ENCODE results near the gene SUGT1.
"Not testable (repeated sequence)": the region's sequence is repeated elsewhere in the genome, so short reads cannot be mapped to it uniquely, and the experiment has no call there.

The SUGT1 gene

DNA sequence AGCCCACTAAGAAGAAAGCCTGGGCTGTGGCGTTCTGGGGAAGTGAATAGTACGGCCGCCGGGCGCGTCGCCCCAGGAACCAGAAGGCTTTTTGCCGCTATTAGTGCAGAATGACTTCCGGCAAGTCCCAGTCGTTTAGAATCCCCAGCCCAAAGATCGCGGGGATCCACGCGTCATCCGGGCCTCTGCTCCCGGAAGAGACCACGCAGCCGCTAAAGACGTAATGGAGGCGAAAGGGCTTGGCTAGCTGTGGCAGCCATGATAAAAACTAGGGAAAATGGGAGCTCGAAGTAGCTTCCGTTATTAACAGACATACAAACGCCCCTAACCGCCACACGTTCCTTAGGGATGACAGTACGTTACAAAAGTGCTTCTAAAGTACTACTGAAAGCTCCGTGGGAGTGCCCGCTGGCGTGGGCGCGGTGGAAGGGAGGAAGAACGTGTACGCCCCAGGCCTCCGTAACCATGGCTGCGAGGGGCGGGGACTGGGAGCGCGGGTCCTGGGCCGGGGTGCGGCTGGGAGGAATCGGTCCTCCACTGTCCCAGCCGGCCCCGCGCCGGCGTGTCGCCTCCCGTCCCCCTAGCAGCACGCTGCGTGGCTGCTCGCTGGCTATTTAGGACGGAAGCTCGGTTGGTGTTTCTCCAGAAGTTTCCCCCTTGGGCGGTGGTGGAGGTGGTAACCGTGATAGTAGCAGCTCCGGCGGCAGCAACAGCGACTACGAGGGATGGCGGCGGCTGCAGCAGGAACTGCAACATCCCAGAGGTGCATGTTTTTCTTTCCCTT, at the start of gene SUGT1:
Gene SUGT1, plus strand, starts transcription at position 641 of the 784 bp plus-strand sequence. Its CDS starts 85 bp downstream, at position 726.
- Histone ChIP-seq H3K27ac (peak within 1 kb of the TSS; percentile 81 to 100 (median 97)), H3K4me3 (peak within 1 kb of the TSS; percentile 66 to 84 (median 78))

DNA sequence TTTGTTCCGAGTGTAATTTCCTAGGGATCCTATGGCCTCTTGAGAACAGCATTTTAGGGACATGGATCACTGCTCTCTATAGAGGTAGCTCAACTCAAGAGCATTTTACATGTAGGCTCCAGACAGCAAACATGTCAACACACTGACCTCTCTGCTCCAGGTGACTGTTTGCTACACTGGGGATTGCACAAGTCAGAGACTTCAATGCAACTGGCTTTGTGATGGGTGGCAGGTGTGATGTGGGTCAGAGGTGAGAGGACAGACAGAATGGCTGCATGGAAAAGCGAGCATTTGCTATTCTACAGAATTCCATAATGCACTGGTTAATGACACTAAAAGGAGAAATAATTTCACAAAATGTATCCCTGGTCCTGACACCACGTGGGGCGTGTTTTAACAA, 49.3 kb upstream of the SUGT1 start:
- not testable (repeated sequence) for H3K27ac ChIP-seq, H3K4me3 ChIP-seq

DNA sequence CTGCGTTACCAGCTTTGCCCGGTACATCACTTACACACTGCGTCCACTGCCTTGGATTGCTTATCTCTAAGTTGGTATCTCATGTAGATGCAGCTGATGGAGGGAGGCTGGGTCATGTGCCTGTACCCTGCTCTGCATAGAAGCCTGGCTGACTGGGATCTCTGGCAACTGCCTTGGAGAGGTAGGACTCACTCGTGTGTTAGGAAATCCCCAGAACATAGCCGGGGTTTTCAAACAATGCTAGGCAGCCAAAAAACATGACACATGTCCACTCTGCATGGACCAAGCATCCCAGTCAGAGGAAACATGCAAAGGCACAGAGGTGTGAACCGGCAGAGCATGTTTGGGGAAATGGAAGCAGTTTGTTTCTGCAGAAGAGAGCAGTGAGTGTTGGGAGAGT, 46.5 kb upstream of the SUGT1 start:
- H3K27ac ChIP-seq, H3K4me3 ChIP-seq: not testable (repeated sequence)

DNA sequence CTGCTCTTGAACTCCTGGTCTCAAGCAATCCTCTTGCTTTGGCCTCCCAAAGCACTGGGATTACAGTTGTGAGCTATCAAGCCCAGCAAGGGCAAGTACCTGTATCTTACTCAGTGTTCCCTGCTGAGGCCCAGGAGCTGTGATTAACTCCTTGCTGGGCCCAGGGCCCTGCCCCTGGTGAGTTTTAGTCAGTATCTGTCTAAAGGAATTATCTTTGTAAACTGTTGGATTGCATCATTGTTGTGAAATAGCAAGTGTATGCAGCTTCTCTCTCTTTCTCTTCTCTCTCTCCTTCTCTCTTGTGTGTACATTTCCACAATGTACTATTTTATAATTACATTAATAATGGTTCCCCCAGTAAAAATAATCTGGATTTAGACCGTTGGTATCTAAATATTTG, 45.8 kb upstream of the SUGT1 start:
- H3K27ac ChIP-seq = not testable (repeated sequence)

DNA sequence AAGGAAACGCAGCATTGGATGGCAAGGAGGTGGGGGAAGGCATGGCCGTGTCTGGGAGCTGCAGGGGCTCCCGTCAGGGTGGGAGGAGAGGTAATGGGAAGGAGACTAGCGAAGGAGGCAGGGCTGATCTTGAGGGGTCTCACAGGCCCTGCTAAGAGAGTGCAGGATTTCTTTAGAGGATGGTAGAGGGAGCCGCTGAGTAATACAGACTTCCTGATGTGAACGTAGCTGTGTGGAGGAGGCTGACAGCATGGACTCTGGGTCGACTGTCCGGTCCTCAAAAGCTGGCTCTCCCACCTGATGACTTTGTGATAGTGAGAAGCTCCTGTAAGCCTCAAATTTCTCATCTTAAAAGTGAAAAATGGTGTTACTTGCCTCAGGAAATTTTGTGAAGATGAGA, 44.5 kb upstream of the SUGT1 start:
- not testable (repeated sequence) for H3K27ac ChIP-seq, H3K4me3 ChIP-seq

More for the DNA sequence above, 45.8 kb upstream of the SUGT1 start:
- not testable (repeated sequence) for H3K4me3 ChIP-seq

DNA sequence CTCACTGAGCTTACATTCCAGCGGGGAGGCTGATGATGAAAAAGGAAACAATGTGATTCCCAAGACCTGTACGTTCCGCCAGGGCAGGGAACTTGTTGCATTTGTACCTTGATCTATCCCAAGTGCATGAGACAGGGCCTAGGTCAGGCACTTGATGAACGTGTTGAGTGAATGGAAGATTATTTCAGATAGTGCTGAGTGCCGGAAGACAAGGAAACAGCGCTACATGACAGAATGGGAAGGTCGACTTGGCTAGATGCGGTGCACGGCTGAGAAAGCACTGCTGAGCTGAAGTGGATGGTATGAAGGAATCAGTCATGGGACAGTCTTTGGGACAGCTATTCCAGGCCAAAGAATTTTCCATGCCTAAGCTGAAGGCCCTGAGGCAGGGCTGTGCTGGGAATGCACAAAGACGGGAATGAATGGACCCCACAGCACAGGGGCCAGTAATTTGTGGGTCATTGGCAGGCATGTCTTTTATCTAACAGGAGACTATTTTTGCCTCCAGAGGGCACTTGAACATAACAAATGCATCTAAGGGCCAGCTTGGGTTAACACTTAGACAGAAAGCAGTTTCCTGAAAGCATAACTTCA, 43.5 kb upstream of the SUGT1 start:
- not testable (repeated sequence) for H3K27ac ChIP-seq, H3K4me3 ChIP-seq

DNA sequence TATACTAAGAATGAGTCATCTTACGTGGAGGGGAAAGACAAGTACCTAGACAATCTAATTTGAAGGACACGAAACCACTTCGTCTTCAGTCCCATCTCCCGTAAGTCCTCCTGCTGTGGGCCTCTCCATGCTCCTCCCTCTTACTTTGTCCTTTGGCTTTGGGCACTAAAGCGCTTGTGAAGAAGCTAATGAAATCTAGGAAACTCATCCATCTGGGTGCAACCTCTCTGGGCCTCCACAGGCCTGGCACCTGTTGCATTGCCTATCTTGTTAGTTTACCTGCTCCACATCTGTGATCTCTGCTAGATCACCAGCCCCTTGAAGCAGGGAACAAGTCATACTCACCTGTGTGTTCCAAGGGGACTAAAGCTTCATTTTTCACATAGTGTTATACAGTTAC, 42.5 kb upstream of the SUGT1 start:
- not testable (repeated sequence) for H3K27ac ChIP-seq, H3K4me3 ChIP-seq

DNA sequence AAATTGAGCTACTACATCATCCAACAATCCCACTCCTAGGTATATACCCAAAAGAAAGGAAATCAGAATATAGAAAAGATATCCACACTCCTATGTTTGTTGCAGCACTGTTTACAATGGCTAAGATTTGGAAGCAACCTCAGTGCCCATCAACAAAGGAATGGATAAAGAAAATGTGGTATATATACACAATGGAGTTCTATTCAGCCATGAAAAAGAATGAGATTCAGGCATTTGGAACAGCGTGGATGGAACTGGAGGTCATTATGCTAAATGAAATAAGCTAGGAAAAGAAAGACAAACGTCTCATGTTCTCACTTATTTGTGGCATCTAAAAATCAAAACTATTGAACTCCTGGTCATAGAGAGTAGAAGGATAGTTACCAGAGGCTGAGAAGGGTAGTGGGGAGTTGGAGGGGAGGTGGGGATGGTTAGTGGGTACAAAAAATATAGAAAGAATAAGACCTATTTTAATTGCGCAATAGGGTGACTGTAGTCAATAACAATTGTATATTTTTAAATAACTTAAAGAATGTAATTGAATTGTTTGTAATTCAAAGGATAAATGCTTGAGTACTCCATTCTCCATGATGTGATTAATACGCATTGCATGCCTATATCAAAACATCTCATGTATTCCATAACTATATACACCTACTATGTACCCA, 37.4 kb upstream of the SUGT1 start:
- Histone ChIP-seq H3K4me3 (no peak overlapping the region), H3K27ac (no peak overlapping the region)

DNA sequence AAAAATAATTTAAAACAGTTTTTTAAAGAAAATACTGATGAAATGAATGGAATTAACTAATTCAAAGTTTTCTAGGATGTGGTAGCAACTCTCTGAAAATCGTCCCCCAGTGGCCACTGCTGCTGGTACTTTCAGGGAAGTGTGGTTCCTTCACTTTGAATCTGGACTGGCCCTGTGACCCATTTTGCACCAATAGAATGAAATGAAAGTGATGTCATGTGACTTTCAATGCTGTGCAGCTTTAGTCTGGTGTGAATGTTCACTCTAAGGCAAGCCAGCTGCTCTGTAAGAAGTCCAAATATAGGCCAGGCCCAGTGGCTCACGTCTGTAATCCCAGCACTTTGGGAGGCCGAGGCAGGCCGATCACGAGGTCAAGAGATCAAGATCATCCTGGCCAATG, 36.8 kb upstream of the SUGT1 start:
- no peak overlapping the region for H3K4me3 ChIP-seq
- no peak overlapping the region for H3K27ac ChIP-seq

DNA sequence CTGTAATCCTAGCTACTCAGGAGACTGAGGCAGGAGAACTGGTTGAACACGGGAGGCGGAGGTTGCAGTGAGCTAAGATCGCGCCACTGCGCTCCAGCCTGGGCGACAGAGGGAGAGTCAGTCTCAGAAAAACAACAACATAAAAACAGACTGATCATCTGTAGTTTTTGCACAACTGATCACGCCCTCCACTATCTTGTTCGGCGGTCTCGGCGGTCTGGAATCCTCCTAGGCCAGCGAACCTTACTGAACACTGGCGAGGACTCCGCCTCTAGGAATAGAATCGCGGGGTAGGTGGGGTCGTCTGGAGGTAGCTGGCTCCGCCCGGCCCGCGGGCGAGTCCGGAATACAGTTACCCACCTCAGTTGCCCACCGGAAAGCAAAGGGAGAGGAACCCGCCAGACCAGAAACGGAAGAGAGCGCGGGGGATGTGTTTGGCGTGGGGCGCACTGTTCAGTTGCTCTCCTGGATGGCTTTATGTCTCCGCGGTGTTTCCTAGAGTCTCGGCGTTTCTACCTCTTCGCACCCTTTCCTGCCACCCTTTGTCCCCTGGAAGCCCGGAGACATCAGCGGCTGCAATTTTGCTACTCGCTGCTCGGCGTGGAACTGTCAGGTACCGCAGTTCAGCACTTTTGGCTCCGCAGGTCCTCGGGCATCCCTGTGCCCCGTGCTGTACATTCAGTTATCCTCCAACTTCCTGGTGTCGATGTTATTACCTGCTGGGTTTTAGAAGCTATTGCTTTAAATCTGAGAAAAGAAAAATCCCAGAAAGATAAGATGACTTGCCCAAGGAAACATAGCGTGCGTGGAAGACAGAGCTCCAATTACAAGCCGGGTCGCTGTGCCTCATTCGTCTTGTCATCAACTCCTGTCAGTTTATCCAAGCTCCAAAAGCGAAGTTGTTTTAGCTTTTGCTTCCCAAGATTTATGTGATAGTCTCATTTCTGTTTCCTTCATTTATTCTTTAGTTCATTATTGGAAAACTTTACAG, 35.3 kb upstream of the SUGT1 start:
- peak overlapping the region; percentile 57 to 74 (median 67) for H3K4me3 ChIP-seq
- H3K27ac ChIP-seq = peak overlapping the region; percentile 33 to 89 (median 82)

DNA sequence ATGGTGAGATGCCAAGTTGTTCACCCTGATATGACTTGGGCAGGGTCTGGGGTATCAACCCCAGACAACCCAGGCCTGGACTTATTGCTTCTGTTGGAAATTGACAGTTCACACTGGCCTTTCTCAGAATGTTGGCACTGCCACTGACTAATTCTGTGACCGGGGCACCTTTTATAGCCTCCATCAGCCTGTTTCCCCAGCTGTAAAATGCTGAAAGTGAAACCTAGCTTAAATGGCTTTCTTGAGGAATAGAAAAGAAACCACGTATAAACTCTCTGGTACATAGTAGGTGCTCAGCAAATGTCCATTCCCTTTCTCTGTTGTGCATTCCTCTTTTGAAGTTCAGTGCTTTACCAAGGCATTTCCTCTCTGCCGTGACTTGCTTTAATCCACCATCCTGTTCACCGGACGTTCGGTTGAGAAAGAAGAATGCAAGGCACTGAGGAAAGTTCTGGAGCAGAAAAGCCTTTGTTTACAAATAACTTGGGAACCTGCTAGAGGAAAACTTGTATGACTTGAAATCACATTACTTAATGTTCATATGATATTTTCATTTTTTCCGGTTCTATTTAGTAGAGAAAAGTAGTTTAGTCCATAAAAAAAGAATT, 21.4 kb upstream of the SUGT1 start:
- peak overlapping the region in 2 of 21 experiments; percentile 14 to 21 for H3K27ac ChIP-seq
- not testable (repeated sequence) for H3K4me3 ChIP-seq

DNA sequence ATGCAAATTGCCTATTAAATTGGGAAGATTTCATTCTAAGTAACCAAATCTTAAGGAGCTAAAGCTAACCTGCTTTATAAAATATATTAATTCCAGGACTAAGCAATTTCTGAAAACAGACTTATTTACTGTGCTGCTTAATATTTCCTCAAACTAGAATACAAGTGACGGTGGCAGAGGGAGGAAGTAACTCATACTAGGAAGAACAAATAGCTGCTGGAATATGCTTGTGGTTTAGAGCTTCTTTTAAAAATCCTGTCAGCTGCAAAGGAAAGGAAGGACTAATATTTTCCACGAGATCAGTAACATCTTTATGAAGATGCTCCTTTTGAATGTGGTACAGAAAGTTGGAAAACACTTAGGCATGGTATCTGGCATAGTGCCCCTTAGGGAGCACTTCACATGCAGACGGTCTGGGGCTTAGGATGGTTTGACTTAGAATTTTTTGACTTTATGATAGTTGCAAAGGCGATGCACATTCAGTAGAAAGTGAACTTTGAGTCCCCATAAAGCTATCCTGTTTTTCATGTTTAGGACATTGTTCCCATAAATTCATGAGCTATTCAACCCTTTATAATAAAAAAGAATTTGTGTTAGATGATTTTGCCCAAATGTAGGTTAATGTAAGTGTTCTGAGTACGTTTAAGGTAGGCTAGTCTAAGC, 13.8 kb upstream of the SUGT1 start:
- H3K27ac ChIP-seq = no peak overlapping the region
- H3K4me3 ChIP-seq = no peak overlapping the region

DNA sequence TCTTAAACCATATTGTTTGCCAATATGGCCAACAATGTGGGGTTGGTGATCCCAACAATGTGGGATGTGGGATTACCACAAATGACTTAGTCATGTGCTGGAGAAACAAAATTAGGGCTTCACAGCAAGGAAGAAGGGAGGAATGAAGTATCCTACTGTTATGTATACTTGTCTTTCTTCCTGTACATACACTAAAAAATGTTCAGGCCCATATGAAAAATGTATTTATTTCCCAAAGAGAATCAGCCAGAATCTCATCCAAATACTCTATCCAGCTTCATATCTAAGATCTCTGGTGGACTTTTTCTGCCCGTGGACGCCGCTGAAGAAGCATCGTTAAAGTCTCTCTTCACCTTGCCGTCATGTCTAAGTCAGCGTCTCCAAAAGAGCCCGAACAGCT, 10.5 kb upstream of the SUGT1 start, which contains the start of gene HNRNPA1L2:
Gene HNRNPA1L2, plus strand, starts transcription at position 301 of the 400 bp plus-strand sequence. Its CDS starts 62 bp downstream, at position 363.
- H3K27ac ChIP-seq = no peak within 1 kb of the TSS

DNA sequence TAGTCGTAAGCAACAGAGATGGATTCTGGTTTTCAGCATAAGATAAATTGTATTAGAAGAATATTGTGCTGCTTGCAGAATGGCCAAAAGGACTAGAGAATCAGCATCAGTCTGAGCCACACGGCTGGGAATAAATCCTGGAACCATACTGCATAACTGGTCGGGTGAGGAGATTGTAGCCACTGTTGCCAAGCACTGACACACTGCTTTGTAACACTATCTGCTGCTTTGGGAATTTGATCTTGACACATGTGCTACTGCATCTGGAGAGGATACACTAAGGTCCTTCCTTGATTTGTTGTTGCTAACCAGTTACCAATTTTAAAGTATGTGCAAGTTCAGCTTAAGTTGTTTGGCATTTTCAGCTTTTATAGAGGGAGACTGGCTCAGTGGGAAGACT, 8.5 kb upstream of the SUGT1 start:
- Histone ChIP-seq H3K4me3 (no peak overlapping the region), H3K27ac (peak overlapping the region in 3 of 21 experiments; percentile 19 to 37 (median 23))

More for the DNA sequence above, 10.5 kb upstream of the SUGT1 start, which contains the start of gene HNRNPA1L2:
- no peak within 1 kb of the TSS for H3K4me3 ChIP-seq

DNA sequence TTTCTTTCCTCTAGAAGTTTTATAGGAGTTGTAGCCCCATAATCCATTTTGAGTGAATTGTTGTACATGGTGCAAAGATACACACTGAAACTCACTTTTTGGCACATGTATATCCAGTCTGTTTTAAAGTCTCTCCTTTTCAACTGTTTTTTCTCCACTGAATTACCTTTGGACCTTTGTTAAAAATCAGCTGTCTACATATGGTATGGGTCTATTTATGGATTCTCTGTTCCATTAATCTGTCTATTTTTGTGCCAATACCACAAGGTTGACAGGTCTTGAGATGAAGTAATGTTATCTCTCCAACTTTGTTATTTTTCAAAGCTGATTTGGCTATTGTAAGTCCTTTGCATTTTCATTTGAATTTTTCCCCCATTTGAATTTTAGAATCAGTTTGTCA, 5.7 kb upstream of the SUGT1 start:
- H3K27ac ChIP-seq = no peak overlapping the region
- H3K4me3 ChIP-seq = no peak overlapping the region

DNA sequence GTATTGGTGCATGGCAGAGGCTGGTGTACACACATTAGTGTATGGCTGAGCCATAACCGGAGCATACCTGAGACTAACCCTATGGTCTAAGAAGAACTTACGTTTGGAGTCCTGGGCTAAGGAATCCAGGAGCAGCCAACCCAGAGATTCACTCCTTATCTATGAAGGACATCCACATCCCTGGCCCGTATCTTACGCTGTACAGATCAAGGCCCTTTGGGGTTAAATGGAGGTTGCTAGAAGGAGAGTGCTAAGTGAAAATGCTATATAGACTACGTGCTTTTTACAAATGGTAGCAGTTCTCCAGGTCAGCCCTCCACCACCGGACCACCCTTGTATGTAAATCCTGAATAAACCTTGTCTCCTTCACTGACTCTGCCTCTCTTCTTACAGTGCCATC, 1.9 kb upstream of the SUGT1 start:
- peak overlapping the region in 3 of 7 experiments; percentile 72 to 82 (median 80) for H3K4me3 ChIP-seq
- peak overlapping the region in 1 of 21 experiments; percentile 99 for H3K27ac ChIP-seq

DNA sequence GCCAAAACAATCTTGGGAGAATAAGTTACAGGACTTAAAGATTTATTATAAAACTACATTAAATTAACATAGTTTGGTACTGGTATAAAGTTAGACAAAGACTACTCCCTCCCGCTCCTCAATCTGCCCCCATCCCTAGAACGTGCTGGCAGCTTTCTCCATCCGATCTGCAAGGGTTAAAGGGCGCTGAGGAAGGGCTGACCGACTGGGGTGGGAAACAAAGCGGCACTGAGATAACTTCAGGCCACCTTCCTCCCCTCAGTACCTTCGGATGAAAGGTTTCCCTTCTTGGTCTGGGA, 790 bp upstream of the SUGT1 start:
- H3K4me3 ChIP-seq = peak overlapping the region; percentile 66 to 84 (median 78)
- H3K27ac ChIP-seq = peak overlapping the region; percentile 81 to 100 (median 97)

DNA sequence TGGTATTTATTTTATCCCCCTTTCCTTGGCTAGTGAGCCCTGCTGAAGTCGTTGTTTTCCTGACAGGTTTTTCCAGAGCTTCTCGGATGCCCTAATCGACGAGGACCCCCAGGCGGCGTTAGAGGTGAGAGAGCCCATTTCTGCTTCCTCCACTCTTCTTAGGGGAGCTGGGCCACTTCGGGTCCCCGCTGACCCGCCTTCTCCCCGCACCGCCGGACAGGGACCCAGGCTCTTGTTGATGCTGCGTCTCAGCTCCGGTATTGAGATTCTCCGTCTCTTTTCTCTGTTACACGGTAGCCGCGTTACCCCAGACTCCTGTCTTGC, 306 bp downstream of the SUGT1 start:
- Histone ChIP-seq H3K4me3 (peak overlapping the region; percentile 66 to 84 (median 78)), H3K27ac (peak overlapping the region; percentile 59 to 100 (median 97))

DNA sequence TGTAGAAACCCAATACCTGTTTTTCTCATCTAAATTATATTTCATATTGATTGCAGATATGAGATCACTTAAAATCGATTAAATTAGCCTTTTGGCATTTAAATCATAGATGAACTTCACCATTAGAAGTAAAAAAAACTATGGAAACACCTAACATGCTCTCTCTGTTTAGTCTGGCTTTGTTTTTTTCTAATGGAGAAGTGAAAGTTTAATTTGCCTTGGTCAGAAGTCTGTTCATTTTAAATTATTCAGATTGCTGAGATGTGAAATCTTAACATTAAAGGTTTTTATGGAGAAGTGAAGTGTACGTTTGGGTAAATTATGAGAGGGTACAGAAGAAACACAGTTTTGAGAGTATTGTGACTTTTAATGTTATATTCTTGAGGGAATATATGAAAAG, 6.7 kb downstream of the SUGT1 start:
- Histone ChIP-seq H3K4me3 (no peak overlapping the region), H3K27ac (no peak overlapping the region)
